ENCODE results near the gene NSUN5.
"Not testable (repeated sequence)": the region's sequence is repeated elsewhere in the genome, so short reads cannot be mapped to it uniquely, and the experiment has no call there.

The NSUN5 gene

GRCh38 chr7:73325424-73325823, 16.8 kb upstream of the NSUN5 start:
- not testable (repeated sequence) for DNase-seq (ENCODE audit: low read depth)

DNA sequence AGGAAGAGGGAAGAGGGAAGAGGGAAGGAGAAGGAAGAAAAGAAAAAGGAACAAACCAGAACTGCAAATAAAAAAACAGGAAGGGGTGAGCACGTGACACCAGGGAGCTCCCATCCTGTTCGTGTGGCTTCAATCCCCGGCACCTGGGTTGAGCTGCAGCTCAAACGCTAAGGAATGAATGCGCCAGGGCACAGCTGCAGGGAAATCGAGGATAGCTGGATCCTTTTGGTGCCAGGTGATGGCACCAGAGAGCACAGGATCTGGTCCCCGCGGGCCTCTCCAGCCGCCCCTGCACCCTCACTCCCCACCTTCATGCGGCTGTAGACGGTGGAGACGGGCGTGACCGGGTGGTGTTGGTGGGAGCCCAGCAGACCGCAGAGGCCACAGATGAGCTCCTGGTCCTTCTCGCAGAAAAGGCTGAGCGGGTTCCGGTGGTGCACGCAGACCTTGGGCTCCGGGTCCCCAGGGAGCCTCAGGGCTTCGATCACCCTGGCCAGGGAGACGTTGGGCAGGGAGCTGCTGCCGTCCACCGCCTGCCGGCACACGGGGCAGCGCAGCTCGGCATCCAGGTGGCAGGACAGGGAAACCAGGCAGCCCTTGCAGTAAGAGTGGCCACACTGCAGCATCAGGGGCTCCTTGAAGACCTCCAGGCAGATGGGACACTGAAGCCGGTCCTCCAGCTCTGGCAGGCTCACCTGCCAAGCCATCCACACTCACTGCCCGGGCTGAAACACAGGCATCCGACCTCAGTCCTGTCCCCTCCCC, 15.6 kb upstream of the NSUN5 start:
- DNase-seq (ENCODE audit: low read depth) = not testable (repeated sequence)

DNA sequence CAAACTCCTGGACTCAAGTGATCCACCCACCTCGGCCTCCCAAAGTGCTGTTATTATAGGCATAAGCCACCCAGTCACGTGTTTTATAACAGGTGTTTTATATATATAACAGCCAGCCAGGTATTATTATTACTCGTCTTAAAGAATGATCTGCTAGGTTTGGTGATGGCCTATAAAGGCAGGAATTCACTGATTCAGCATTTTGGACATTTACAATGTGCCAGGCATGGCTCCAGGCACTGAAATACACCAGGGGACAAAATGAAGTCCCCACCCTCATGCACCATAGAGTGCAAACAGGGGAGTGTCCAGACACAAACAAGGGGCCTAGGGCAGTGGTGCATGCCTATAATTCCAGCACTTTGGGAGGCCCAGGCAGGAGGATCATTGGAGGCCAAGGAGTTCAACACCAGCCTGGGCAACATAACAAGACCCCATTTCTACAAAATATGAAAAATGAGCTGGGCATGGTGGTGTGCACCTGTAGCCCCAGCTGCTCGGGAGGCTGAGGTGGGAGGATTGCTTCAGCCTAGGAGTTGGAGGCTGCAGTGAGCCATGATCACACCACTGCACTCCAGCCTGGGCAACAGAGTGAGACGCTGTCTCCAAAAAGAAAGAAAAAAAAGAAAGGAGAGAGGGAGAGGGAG, 14.9 kb upstream of the NSUN5 start:
- DNase-seq (ENCODE audit: low read depth) = not testable (repeated sequence)

- not testable (repeated sequence) for DNase-seq (ENCODE audit: low read depth)
These were observed 11.4 kb upstream of the NSUN5 start for GRCh38 chr7:73320009-73320408.

- not testable (repeated sequence) for DNase-seq (ENCODE audit: low read depth)
These were observed 10.9 kb upstream of the NSUN5 start for GRCh38 chr7:73319541-73319940.

DNA sequence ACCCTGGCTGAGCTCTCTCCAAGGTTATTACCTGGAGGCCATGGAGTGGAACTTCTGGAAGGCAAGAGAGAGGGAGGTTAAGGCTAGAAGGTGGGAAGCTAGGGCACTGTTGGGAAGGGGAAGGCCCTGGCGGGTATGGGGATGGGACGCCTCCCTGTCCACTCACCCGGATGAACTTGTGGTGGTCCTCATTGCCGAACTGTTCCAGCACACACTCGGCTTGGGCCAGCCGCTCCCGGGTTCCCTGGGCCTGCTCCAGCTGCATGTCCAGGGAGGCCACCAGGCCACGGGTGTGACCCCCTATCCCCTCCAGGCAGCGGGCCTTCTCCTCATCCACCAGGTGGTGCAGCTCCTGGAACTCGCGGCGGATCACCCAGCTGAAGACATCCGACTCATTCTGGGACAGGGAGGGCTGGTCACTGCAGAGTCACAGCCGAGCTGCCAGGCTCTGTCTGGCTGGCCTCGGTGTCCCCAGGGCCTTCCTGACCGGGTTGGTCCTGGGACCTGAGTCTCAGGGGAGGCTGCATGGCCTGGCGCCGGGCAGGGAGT, 10.1 kb upstream of the NSUN5 start:
- not testable (repeated sequence) for DNase-seq (ENCODE audit: low read depth)

DNA sequence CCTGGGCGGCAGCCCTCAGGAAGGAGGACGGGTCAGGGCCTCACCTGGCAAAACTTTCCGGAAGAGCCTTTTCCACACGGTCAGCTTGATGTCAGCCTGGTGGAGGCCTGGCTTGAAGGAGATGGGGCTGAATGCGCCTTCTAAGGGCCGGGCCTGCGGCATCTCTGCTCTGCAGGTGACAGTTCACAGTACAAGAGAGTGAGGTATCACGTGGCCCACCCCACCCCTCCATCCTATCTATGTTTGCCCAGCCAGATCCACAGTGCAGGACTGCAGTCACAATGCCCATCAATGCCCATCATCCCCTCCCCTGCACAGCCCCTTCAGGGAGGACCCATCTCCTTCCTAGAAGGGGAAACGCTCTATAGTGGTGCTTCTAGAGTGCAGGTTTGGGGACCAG, 7.9 kb upstream of the NSUN5 start:
- no peak for DNase-seq (ENCODE audit: low read depth)

DNA sequence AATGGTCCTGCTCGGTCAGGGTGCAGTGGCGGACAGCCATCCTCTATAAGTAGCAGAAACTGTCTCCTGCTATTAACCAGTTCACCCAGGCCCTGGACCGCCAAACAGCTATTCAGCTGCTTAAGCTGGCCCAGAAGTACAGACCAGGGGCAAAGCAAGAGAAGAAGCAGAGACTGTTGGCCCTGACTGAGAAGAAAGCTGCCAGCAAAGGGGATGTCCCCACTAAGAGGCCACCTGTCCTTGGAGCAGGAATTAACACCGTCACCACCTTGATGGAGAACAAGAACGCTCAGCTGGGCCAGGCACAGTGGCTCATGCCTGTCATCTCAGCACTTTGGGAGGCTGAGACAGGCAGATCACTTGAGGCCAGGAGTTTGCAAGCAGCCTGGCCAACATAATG, 5.6 kb upstream of the NSUN5 start:
- no peak for DNase-seq (ENCODE audit: low read depth)

DNA sequence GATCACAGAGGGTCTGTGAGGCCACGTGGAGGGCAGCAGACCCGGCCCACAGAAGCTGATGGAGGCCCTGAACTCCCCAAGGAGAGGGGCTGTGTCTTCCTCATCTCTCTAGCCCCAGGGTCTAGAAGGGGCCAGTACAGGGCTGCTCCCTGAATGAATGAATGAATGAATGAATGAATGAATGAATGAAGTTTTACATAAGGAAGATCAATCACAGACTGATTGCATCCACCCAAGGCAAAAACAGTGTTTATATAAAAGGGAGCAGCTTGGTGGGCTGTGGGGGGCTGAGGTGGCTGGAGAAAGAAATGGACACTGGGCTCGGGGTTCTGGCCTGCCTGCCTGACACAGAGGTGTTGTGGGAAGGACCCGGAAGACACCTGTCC, 4.9 kb upstream of the NSUN5 start:
- DNase-seq (ENCODE audit: low read depth) = no peak

GRCh38 chr7:73312831-73313520, 4.3 kb upstream of the NSUN5 start:
- no peak for DNase-seq (ENCODE audit: low read depth)

DNA sequence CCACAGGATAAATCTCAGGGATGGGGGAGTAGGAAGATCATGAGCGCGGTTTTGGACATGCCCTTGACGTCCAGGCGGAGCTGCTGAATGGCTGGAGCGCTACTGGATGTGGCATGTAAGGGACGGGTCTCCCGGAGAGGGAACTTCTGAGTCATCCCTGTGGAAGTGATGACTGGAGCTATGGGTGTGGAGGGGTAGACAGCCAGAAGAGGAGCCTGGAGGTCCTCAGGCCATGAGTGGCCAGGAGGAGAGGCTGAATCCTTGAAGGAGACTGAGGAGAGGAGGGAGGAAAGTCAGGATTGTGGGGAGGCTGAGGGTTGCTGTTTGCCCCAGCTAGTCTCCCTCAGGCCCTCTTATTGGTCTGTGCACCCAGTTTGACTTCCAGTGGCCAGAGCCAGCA, 2.8 kb upstream of the NSUN5 start:
- not testable (repeated sequence) for DNase-seq (ENCODE audit: low read depth)

- no peak for DNase-seq (ENCODE audit: low read depth)
These were observed 457 bp downstream of the NSUN5 start for GRCh38 chr7:73308074-73308664.

GRCh38 chr7:73307436-73307835, 1.2 kb downstream of the NSUN5 start:
- DNase-seq (ENCODE audit: low read depth) = no peak

- DNase-seq (ENCODE audit: low read depth) = not testable (repeated sequence)
These were observed 3.8 kb downstream of the NSUN5 start for GRCh38 chr7:73304612-73305387.

GRCh38 chr7:73304071-73304470, 4.6 kb downstream of the NSUN5 start:
- no peak for DNase-seq (ENCODE audit: low read depth)

DNA sequence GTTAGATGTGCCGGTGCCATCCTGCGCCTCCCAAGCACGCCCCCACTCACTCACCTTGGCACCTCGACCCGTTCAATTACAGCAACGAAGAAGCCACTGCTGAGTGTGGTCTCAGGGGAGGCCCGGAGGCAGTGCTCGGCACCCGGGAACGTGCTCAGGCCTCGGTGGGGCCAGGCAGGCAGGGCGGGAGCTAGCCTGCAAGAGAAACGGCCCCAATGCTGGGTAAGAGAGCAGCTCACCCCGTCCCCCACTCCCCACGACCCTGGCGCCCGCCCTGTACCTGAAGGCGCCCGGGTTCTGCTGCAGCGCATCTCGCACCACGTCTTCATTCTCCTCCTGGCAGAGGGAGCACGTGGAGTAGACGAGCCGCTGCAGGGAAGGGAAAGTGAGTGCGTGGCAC, 5.1 kb downstream of the NSUN5 start:
- no peak for DNase-seq (ENCODE audit: low read depth)

DNA sequence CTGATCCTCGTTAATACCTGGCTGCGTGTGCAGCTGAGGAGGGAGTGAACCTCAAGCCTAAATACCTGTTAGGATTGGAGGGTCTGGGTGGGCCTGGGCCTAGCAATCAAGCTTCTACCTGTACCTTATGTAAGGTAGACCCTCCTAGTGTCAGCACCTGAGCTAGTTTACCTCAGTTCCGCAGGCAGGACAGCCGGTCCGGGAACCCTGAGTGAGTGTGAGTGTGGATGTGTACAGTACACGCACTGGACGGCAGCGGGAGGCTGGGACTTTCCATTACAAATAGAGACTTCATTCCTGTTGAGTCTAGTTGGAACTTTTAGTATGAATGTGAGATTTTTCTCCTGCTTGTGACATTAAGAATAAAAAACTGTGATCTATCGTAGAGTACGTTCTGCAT, 5.8 kb downstream of the NSUN5 start:
- DNase-seq (ENCODE audit: low read depth) = not testable (repeated sequence)

- not testable (repeated sequence) for DNase-seq (ENCODE audit: low read depth)
These were observed 7.5 kb downstream of the NSUN5 start for GRCh38 chr7:73301108-73301507.

GRCh38 chr7:73299812-73300211, 8.8 kb downstream of the NSUN5 start:
- DNase-seq (ENCODE audit: low read depth) = not testable (repeated sequence)

- not testable (repeated sequence) for DNase-seq (ENCODE audit: low read depth)
These were observed 10.9 kb downstream of the NSUN5 start for GRCh38 chr7:73297706-73298105.

- DNase-seq (ENCODE audit: low read depth) = not testable (repeated sequence)
These were observed 11.4 kb downstream of the NSUN5 start for GRCh38 chr7:73297235-73297634.

DNA sequence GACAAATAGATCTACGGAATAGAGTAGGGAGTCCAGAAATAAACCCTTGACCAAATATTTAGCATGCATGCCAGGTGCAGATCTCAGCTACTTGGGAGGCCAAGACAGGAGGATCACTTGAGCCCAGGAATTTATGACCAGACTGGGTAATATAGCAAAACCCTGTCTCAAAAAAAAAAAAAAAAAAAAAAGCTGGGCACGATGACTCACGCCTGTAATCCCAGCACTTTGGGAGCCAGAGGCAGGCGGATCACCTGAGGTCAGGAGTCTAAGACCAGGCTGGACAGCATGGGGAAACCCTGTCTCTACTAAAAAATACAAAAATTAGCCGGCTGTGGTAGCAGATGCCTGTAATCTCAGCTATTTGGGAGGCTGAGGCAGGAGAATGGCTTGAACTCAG, 31.4 kb downstream of the NSUN5 start:
- not testable (repeated sequence) for DNase-seq (ENCODE audit: low read depth)

All from T-helper 22 cell (primary cell).